Esophagus muscularis mucosa (tissue), 4 donors: ENCODE results near the gene SMPD1. TPM values are rescaled to one million over a fixed set of nuclear protein-coding genes. Genes with fewer than 3 reads are reported as not detected.

ENCODE experiments used
- DNase-seq: peaks from one replicate; pipeline ENCODE4 v3.0.0-alpha.2; 2017; ENCODE audit errors: extremely low spot score
- H3K27ac ChIP-seq, 4 donors: fragments of 200-600 bp; sonication (generic); replicated peaks in 1 of 4; 1 replicate in 3 of 4; 2 replicates in 1 of 4; pipeline ENCODE4 v1.5.1; 2016 to 2019; ENCODE audit warnings: mild to moderate bottlenecking in 1 of 4
- H3K27me3 ChIP-seq, 4 donors: fragments of 200-600 bp; sonication (generic); one replicate each; pipeline versions ENCODE4 v1.5.1 to v1.6.0; 2016 to 2019
- H3K36me3 ChIP-seq, 4 donors: fragments of 200-600 bp; sonication (generic); one replicate each; pipeline ENCODE4 v1.5.1; 2016 to 2019
- H3K4me1 ChIP-seq, 4 donors: fragments of 200-600 bp; sonication (generic); one replicate each; pipeline ENCODE4 v1.5.1; 2016 to 2019
- H3K4me3 ChIP-seq, 4 donors: fragments of 200-600 bp; sonication (generic); 1 replicate in 2 of 4; 2 replicates in 2 of 4; pipeline ENCODE4 v1.5.1; 2016 to 2019; ENCODE audit warnings: mild to moderate bottlenecking in 4 of 4, moderate library complexity in 1 of 4
- H3K9me3 ChIP-seq, 4 donors: fragments of 200-600 bp; sonication (generic); 1 replicate in 3 of 4; 2 replicates in 1 of 4; pipeline ENCODE4 v1.5.1; 2016 to 2019
- CTCF ChIP-seq, 3 experiments: fragments of 200-600 bp in 2 of 3; fragments of 450-650 bp in 1 of 3; sonication (generic) in 2 of 3; IDR thresholded peaks; one replicate each; pipeline ENCODE4 v1.5.1; 2017 to 2019; ENCODE audit warnings: antibody characterized with exemption in 3 of 3, mild to moderate bottlenecking in 2 of 3, moderate library complexity in 1 of 3
- EP300 ChIP-seq: sonication (generic); formaldehyde crosslinking; IDR thresholded peaks from one replicate; pipeline ENCODE4 v1.6.1; 2017; ENCODE audit warnings: antibody characterized with exemption
- POLR2A ChIP-seq: fragments of 450-650 bp; IDR thresholded peaks from one replicate; pipeline ENCODE4 v1.6.1; 2017; ENCODE audit warnings: antibody characterized with exemption, moderate library complexity, mild to moderate bottlenecking, low read depth
- POLR2AphosphoS5 ChIP-seq, 2 donors: sonication (generic); formaldehyde crosslinking; IDR thresholded peaks; one replicate each; pipeline ENCODE4 v1.6.1; 2017; ENCODE audit warnings: antibody characterized with exemption in 2 of 2
- WGBS: methylation state at CpG from one replicate; pipeline ENCODE4 v1.1.5; 2018; 5-methylcytosine and 5-hydroxymethylcytosine counted together
- intact Hi-C: fragments of 100-400 bp; cut with DNase I; formaldehyde crosslinking; loops from one replicate; pipeline ENCODE4 v1.15.1; 2023
- total RNA-seq, 4 donors: library from RNA; depleted of rRNA; stranded (reverse); fragments of >200 nt; gene quantifications; one replicate each; pipeline versions ENCODE4 v1.1.0 to v1.2.1, GENCODE V29; 2016

The SMPD1 gene
- total RNA-seq, 4 donors from 2014 or later = 28.2 to 37.9 (median 30.8) TPM

DNA sequence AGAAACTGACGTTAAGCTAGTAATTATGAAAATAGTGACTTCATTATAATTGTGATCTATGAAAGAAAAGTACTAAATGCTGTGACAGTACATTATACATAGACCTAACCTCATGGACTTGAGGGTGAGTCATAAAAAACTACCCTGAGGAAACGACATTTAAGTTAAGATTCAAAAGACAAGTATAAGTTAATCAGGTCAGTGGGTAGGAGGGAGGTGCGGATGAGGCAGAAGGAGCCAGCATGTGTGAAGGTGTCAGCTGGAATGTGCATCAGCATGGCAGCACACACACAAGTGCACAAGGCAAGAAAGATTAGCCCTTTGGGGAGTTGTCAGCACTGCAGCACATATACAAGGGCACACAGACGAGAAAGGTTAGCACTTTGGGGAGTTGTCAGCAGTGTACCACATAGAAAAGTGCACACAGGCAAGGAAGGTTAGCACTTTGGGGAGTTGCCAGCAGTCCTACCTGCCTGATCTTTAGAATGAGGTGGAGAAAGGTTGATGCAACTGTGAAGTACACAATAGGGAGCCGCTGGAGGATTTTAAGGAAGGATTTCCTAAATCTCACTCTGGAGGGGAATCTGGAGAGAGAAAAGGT is 38.4 kb upstream of the SMPD1 start:
- intact Hi-C loops = loop anchor here (5.0 kb wide), 2 partner anchors 35 to 55 kb away; no protein-coding TSS in a partner anchor
- 68% methylated on average over 5 of the region's 5 CpGs for WGBS

GRCh38 chr11:6353367-6353987 is 36.8 kb upstream of the SMPD1 start:
- no peaks in the 10 kb centered on the region for H3K9me3 ChIP-seq
- H3K27ac ChIP-seq = no peak overlapping the region
- peaks cover 5 to 27% (median 22%) of the 10 kb centered on the region in 4 donors for H3K4me1 ChIP-seq
- 11% methylated on average over 5 of the region's 5 CpGs for WGBS
- DNase-seq = no peak
- TF ChIP-seq POLR2A (no peak), POLR2AphosphoS5 (IDR thresholded peaks at IDR 0.05) (peak in 1 of 2 donors; percentile 59), CTCF (IDR thresholded peaks at IDR 0.05) (peak; percentile 74 to 94 (median 83))
- intact Hi-C loops = loop anchor here (5.0 kb wide), 2 partner anchors 36 to 56 kb away; no protein-coding TSS in a partner anchor
- H3K4me3 ChIP-seq = no peak overlapping the region
- H3K36me3 ChIP-seq = no peaks in the 10 kb centered on the region
- H3K27me3 ChIP-seq = no peaks in the 10 kb centered on the region

More for the DNA sequence above, 38.4 kb upstream of the SMPD1 start:
- TF ChIP-seq POLR2AphosphoS5 (IDR thresholded peaks at IDR 0.05) (no peak), CTCF (IDR thresholded peaks at IDR 0.05) (no peak), EP300 (no peak), POLR2A (no peak)
- Histone ChIP-seq H3K4me1 (peaks cover 5 to 16% (median 10%) of the 10 kb centered on the region in 4 donors), H3K27me3 (no peaks in the 10 kb centered on the region), H3K9me3 (no peaks in the 10 kb centered on the region), H3K4me3 (no peak overlapping the region), H3K27ac (no peak overlapping the region), H3K36me3 (no peaks in the 10 kb centered on the region)
- DNase-seq = no peak

GRCh38 chr11:6354651-6355485 is 35.4 kb upstream of the SMPD1 start:
- Histone ChIP-seq H3K9me3 (no peaks in the 10 kb centered on the region), H3K4me1 (peaks cover 5 to 27% (median 22%) of the 10 kb centered on the region in 4 donors), H3K27ac (no peak overlapping the region), H3K27me3 (no peaks in the 10 kb centered on the region), H3K36me3 (no peaks in the 10 kb centered on the region), H3K4me3 (no peak overlapping the region)
- intact Hi-C loops = loop anchor here (2.0 to 5.0 kb wide), 3 partner anchors 38 to 332 kb away; no protein-coding TSS in a partner anchor
- TF ChIP-seq EP300 (no peak), CTCF (IDR thresholded peaks at IDR 0.05) (no peak), POLR2A (no peak), POLR2AphosphoS5 (IDR thresholded peaks at IDR 0.05) (no peak)
- WGBS = 96% methylated on average over 4 of the region's 4 CpGs
- DNase-seq = no peak

DNA sequence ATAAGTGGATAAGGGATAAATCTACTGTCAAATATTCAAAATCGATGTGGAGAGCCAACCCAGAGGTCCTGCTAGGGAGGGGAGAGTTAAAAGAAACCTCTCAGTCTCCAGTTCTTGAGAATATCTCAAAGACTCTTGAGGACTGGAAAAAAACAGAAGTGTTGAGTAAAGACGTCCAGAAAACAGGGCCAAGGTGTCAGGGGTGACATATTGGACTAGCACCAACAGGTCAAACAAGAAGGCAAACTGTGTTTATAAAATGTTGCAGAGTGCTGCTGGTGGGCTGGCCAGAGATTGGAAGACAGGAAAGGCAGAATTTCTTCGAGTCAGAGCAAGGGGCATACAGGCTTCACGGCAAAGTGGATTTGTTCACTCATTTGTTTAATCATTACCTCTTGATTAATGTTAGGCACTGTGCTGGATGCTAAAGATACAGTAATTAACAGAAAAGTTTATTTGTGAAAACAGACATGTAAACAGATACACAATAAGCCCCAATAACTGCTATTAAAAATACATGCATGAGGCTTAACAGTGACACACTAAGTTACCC is 33.7 kb upstream of the SMPD1 start:
- 34% methylated on average over 4 of the region's 4 CpGs for WGBS
- Histone ChIP-seq H3K27ac (peak overlapping the region; percentile 48 to 58 (median 56)), H3K9me3 (no peaks in the 10 kb centered on the region), H3K4me3 (no peak overlapping the region), H3K27me3 (no peaks in the 10 kb centered on the region), H3K4me1 (peaks cover 5 to 27% (median 22%) of the 10 kb centered on the region in 4 donors), H3K36me3 (no peaks in the 10 kb centered on the region)
- TF ChIP-seq POLR2AphosphoS5 (IDR thresholded peaks at IDR 0.05) (no peak), POLR2A (no peak), CTCF (IDR thresholded peaks at IDR 0.05) (no peak), EP300 (no peak)
- intact Hi-C loops = no loop called here
- DNase-seq = no peak
